Endothelial cell of umbilical vein (primary cell): ENCODE results near the gene EXOC6B. TPM values are rescaled to one million over a fixed set of nuclear protein-coding genes. Genes with fewer than 3 reads are reported as not detected.

Experiments used
- BruUV-seq: library from RNA; stranded (reverse); fragments of 400-500 nt; replicated peaks from 2 replicates; lab custom pipeline; 2021; lab: Mats Ljungman, UMichigan
- CTCF ChIA-PET: fragments of 300-600, 350-600 bp; sonication (Branson Sonifier 250); formaldehyde crosslinking; loops from one replicate; lab custom pipeline; 2021; ENCODE audit warnings: antibody characterized with exemption, inconsistent platforms; lab: Charles Lee
- POLR2A ChIA-PET: fragments of 300-600, 350-600 bp; sonication (Branson Sonifier 250); formaldehyde crosslinking; loops from one replicate; lab custom pipeline; 2021; ENCODE audit warnings: antibody characterized with exemption, inconsistent platforms; lab: Charles Lee
- DNase-seq: peaks from one replicate; pipeline ENCODE4 v3.0.0-alpha.2; 2011; ENCODE audit warnings: low read depth, low spot score
- FAIRE-seq: peaks from 2 replicates; lab custom pipeline; 2011; peaks lifted over from hg19 to GRCh38; lab: Jason Lieb, UNC
- H2AFZ ChIP-seq: 2 replicates; pipeline ENCODE4 v1.6.0; 2012; ENCODE audit warnings: low read depth, low read length, control low read depth, inconsistent platforms
- H3K27ac ChIP-seq: 2 replicates; pipeline ENCODE4 v1.5.1; 2011; ENCODE audit warnings: low read depth, mild to moderate bottlenecking, control low read depth, low read length, moderate library complexity; ENCODE audit not compliant: insufficient read depth
- H3K27me3 ChIP-seq, 2 experiments: 2 replicates each; pipeline versions ENCODE4 v1.6.0 to v1.6.1; 2011; ENCODE audit warnings: low read length in 2 of 2, mixed read lengths in 1 of 2; ENCODE audit not compliant: control insufficient read depth in 2 of 2, insufficient read depth in 2 of 2
- H3K36me3 ChIP-seq, 2 experiments: 2 replicates in 1 of 2; 3 replicates in 1 of 2; pipeline ENCODE4 v1.5.1; 2011; ENCODE audit warnings: low read length in 2 of 2, mild to moderate bottlenecking in 1 of 2, moderate library complexity in 1 of 2; ENCODE audit not compliant: control insufficient read depth in 2 of 2, insufficient read depth in 2 of 2; ENCODE audit errors: extremely low read depth in 1 of 2
- H3K4me1 ChIP-seq: 3 replicates; pipeline ENCODE4 v1.5.1; 2011; ENCODE audit warnings: mild to moderate bottlenecking, low read length; ENCODE audit not compliant: control insufficient read depth, insufficient read depth; ENCODE audit errors: extremely low read depth
- H3K4me2 ChIP-seq: 2 replicates; pipeline ENCODE4 v1.6.1; 2011; ENCODE audit warnings: low read length, control low read depth, mixed read lengths; ENCODE audit not compliant: insufficient read depth
- H3K4me3 ChIP-seq, 3 experiments: fragments of 200-600 bp in 1 of 3; sonication (generic), shearing (Covaris generic) in 1 of 3; replicated peaks in 1 of 3; 2 replicates each; pipeline ENCODE4 v1.5.1; 2011 to 2016; ENCODE audit warnings: control low read depth in 3 of 3, low read length in 3 of 3, mild to moderate bottlenecking in 2 of 3, inconsistent platforms in 1 of 3, low read depth in 1 of 3, moderate library complexity in 1 of 3; ENCODE audit not compliant: insufficient read depth in 1 of 3
- H3K79me2 ChIP-seq: 2 replicates; pipeline ENCODE4 v1.6.0; 2012; ENCODE audit warnings: low read length, inconsistent platforms; ENCODE audit not compliant: control insufficient read depth, insufficient read depth
- H3K9ac ChIP-seq: replicated peaks from 2 replicates; pipeline ENCODE3; 2011; ENCODE audit warnings: low read length, control low read depth; ENCODE audit not compliant: insufficient read depth; ENCODE audit errors: extremely low read depth
- H3K9me1 ChIP-seq: replicated peaks from 3 replicates; pipeline ENCODE4 v1.6.0; 2011; ENCODE audit warnings: mild to moderate bottlenecking, low read length; ENCODE audit not compliant: control insufficient read depth, insufficient read depth; ENCODE audit errors: extremely low read depth
- H3K9me3 ChIP-seq: replicated peaks from 2 replicates; pipeline ENCODE4 v1.5.1; 2012; ENCODE audit warnings: low read length, inconsistent platforms; ENCODE audit not compliant: control insufficient read depth, insufficient read depth
- H4K20me1 ChIP-seq: replicated peaks from 2 replicates; pipeline ENCODE3; 2011; ENCODE audit warnings: mild to moderate bottlenecking, low read length; ENCODE audit not compliant: control insufficient read depth, insufficient read depth; ENCODE audit errors: extremely low read depth
- EZH2 ChIP-seq: IDR thresholded peaks from 2 replicates; pipeline ENCODE4 v1.6.1; 2012; ENCODE audit warnings: borderline replicate concordance, low read depth, mild to moderate bottlenecking, moderate library complexity, low read length, inconsistent platforms; ENCODE audit not compliant: severe bottlenecking
- FOS ChIP-seq: IDR thresholded peaks from 2 replicates; pipeline ENCODE4 v1.6.1; 2011; ENCODE audit warnings: mild to moderate bottlenecking, low read length, moderate library complexity, borderline replicate concordance; ENCODE audit not compliant: insufficient read depth
- GATA2 ChIP-seq: IDR thresholded peaks from 2 replicates; pipeline ENCODE4 v1.7.0; 2011; ENCODE audit warnings: low read depth, mild to moderate bottlenecking, moderate library complexity, mixed read lengths, low read length; ENCODE audit not compliant: insufficient read length, insufficient read depth
- JUN ChIP-seq: IDR thresholded peaks from 2 replicates; pipeline ENCODE4 v1.6.1; 2011; ENCODE audit warnings: borderline replicate concordance, low read depth; ENCODE audit not compliant: insufficient read length, insufficient read depth
- MYC ChIP-seq: IDR thresholded peaks from one replicate; pipeline ENCODE4 v1.6.1; 2011; ENCODE audit warnings: mild to moderate bottlenecking, low read depth, low read length
- POLR2A ChIP-seq: IDR thresholded peaks from 2 replicates; pipeline ENCODE4 v1.6.1; 2012; ENCODE audit warnings: low read depth, mild to moderate bottlenecking, control low read depth, low read length
- POLR2AphosphoS5 ChIP-seq: IDR thresholded peaks from 2 replicates; pipeline ENCODE4 v1.6.1; 2012; ENCODE audit warnings: low read depth, mild to moderate bottlenecking, control low read depth, low read length, moderate library complexity; ENCODE audit not compliant: insufficient read depth
- dilution Hi-C: fragments of 300-500 bp; cut with MboI; formaldehyde crosslinking; loops from one replicate; pipeline ENCODE4 v1.15.0; 2019; ENCODE audit warnings: low sequenced_read_pairs; ENCODE audit not compliant: extremely low pct_ligation_motif_present
- intact Hi-C: fragments of 100-400 bp; cut with micrococcal nuclease; formaldehyde crosslinking; loops from one replicate; pipeline ENCODE4 v1.10.0; 2022
- polyA plus RNA-seq, 4 experiments: library from polyadenylated mRNA; depleted of rRNA in 3 of 4; stranded (reverse) in 3 of 4; unstranded in 1 of 4; fragments of >200 nt; gene quantifications; 2 replicates each; pipeline versions ENCODE4 v1.2.1 to v1.2.3, GENCODE V29; 2011 to 2012; ENCODE audit warnings: missing spikeins in 1 of 4
- total RNA-seq: library from RNA; stranded (reverse); gene quantifications from 2 replicates; pipeline ENCODE4 v1.2.3, GENCODE V29; 2021
- TF ChIP-seq, protein P1 (sequence below): IDR thresholded peaks from 2 replicates; pipeline ENCODE4 v1.6.1; 2011; ENCODE audit not compliant: insufficient read depth, insufficient read length
- TF ChIP-seq, protein P2 (sequence below), 2 donors: IDR thresholded peaks; 1 replicate in 1 of 2; 2 replicates in 1 of 2; pipeline ENCODE4 v1.5.1; 2011; ENCODE audit warnings: low read length in 2 of 2, mild to moderate bottlenecking in 2 of 2, moderate library complexity in 2 of 2, control low read depth in 1 of 2, inconsistent platforms in 1 of 2, low read depth in 1 of 2; ENCODE audit not compliant: insufficient read depth in 1 of 2; ENCODE audit errors: extremely low read depth in 1 of 2

Gene EXOC6B
- total and polyA plus RNA-seq, 2 donors (not counting 3 experiments of a cell fraction or from before 2014, with no cell fraction given) = 10.8 to 34.8 TPM

DNA sequence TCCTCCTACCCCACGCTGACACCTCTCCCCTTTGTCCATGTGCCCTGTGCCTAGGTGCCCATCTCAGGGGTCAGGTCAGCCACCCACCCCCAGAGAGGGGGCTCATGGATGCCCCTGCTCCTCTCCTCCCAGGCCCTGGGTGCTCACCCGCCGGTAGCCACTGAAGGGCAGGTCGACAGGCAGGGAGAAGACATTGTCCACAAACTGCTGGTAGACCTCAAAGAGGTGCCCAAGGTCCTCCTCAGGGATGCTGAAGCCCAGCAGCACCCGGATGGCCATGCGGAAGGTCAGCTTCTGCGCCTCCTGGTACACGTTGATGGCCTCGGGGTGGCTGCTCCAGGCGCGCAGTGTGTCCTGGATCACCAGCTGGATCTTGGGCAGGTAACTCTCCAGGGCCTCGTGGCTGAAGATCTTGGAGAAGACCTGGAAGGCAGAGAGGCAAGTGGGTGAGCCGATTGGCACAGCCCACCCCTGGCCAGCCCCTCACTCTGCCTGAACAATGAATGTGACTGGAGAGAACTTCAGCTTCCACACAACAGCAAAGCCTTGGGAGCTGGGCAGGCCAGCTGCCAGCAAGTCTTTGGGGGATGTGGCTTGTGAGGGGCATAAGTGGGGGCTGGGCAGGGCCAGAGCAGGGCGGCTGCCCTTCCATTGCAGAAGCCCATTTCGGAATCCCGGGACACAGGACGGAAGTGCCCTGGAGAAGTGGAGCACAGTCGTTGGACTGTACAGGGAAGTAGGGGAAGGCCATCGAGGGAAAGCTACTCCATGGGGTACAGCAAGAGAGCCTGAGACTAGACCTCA is 690.6 kb downstream of the EXOC6B start:
- no peak overlapping the region for H3K4me3 ChIP-seq
- CTCF ChIA-PET = interaction anchor here (1.1 to 1.2 kb wide), 2 partner anchors 15 to 211 kb away, joined by 3 to 6 read pairs; no protein-coding TSS in a partner anchor
- intact Hi-C loops = no loop called here

More for the DNA sequence above, 690.6 kb downstream of the EXOC6B start:
- TF ChIP-seq JUN (no peak), EZH2 (no peak), GATA2 (no peak), MYC (no peak), FOS (no peak), POLR2A (no peak), POLR2AphosphoS5 (no peak)
- TF ChIP-seq, protein P1, sequence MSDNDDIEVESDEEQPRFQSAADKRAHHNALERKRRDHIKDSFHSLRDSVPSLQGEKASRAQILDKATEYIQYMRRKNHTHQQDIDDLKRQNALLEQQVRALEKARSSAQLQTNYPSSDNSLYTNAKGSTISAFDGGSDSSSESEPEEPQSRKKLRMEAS = no peak
- TF ChIP-seq, protein P2, sequence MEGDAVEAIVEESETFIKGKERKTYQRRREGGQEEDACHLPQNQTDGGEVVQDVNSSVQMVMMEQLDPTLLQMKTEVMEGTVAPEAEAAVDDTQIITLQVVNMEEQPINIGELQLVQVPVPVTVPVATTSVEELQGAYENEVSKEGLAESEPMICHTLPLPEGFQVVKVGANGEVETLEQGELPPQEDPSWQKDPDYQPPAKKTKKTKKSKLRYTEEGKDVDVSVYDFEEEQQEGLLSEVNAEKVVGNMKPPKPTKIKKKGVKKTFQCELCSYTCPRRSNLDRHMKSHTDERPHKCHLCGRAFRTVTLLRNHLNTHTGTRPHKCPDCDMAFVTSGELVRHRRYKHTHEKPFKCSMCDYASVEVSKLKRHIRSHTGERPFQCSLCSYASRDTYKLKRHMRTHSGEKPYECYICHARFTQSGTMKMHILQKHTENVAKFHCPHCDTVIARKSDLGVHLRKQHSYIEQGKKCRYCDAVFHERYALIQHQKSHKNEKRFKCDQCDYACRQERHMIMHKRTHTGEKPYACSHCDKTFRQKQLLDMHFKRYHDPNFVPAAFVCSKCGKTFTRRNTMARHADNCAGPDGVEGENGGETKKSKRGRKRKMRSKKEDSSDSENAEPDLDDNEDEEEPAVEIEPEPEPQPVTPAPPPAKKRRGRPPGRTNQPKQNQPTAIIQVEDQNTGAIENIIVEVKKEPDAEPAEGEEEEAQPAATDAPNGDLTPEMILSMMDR (IDR thresholded peaks at IDR 0.05; ENCODE audit: extremely low read depth in 1 of 2, insufficient read depth in 1 of 2, low read depth in 1 of 2, low read length in 2 of 2) = no peak
- Histone ChIP-seq H3K9me1 (no peaks in the 10 kb centered on the region), H3K4me1 (no peaks in the 10 kb centered on the region), H3K27me3 (no peaks in the 10 kb centered on the region), H4K20me1 (no peaks in the 10 kb centered on the region), H3K27ac (no peak overlapping the region), H2AFZ (no peak overlapping the region), H3K9me3 (no peaks in the 10 kb centered on the region), H3K9ac (no peak overlapping the region), H3K79me2 (no peaks in the 10 kb centered on the region), H3K36me3 (no peaks in the 10 kb centered on the region), H3K4me2 (no peak overlapping the region)
- DNase-seq = no peak
- dilution Hi-C loops = no loop called here
- no TSS peak for BruUV-seq
- POLR2A ChIA-PET = no interaction called here
- FAIRE-seq = no peak
